ENCODE results near the gene IMPA2. TPM values are rescaled to one million over a fixed set of nuclear protein-coding genes. Genes with fewer than 3 reads are reported as not detected.

Gene IMPA2
- total and polyA plus RNA-seq, 10 of the 15 experiments (the other 5 are each of a cell fraction or from before 2014, with no cell fraction given), result 0.24 to 21.0 (median 11.4) TPM

DNA sequence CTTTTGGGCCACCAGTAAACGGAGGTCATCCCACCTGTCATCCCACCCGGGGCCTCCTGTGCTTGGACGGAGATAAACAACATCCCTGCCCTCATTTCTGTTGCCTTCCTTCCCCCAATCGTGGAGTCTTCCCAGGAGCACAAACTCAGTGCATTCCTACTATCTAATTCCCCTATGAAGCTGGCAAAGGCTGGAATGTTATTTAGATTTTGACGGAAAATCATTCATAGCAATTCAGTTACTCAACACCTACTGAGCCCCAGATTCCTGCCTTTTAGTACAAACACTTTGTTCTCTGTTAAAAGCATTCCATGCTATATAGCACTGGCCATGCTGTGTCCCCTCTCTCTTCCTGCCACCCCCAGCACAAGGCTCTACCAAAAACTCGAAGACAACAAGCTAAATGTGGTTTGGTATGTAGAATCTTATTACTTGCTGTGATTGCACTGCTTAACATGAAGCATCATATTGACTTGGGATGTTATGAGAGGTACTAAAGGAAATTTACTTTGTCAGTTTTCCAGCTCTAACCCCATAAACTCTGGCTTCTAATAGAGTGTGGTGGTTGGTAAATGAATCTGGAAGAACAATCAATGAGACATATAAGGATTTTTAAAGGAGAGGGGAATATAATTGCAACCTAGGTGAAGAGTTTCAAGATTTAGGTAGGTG is 32.3 kb upstream of the IMPA2 start:
- Histone ChIP-seq H3K4me3 (no peak overlapping the region), H3K27ac (ENCODE audit: control insufficient read depth, insufficient read depth) (no peak overlapping the region), H3K4me1 (ENCODE audit: control insufficient read depth, insufficient read depth, low read length) (no peaks in the 10 kb centered on the region), H3K36me3 (ENCODE audit: control insufficient read depth in 2 of 2, insufficient read depth in 2 of 2, low read length in 1 of 2) (no peaks in the 10 kb centered on the region), H3K9ac (ENCODE audit: control insufficient read depth, insufficient read depth, low read length) (no peak overlapping the region), H3K79me2 (ENCODE audit: control insufficient read depth, insufficient read depth, low read length) (no peaks in the 10 kb centered on the region), H3K4me2 (ENCODE audit: control insufficient read depth, insufficient read depth) (no peak overlapping the region), H3K27me3 (replicated peaks in 1 of 2; ENCODE audit: control insufficient read depth in 2 of 2, insufficient read depth in 2 of 2, low read length in 1 of 2) (no peaks in the 10 kb centered on the region), H2AFZ (ENCODE audit: control insufficient read depth, low read depth, low read length) (no peak overlapping the region), H3K9me3 (replicated peaks; ENCODE audit: control insufficient read depth, insufficient read depth, low read length) (no peaks in the 10 kb centered on the region), H4K20me1 (ENCODE audit: control insufficient read depth, insufficient read depth) (no peaks in the 10 kb centered on the region)
- SMC1A ChIA-PET (ENCODE audit: uncharacterized antibody, unreplicated experiment), result interaction anchor here (1.1 to 1.7 kb wide), 2 partner anchors 9 to 46 kb away, joined by 3 to 4 read pairs; no protein-coding TSS in a partner anchor
- FAIRE-seq, result peak; percentile 18
- WGBS (ENCODE audit: insufficient coverage, insufficient replicate concordance, low lambda C conversion rate, missing lambda C conversion rate), result 56% methylated on average over 6 of the region's 6 CpGs
- intact Hi-C loops (cut with micrococcal nuclease; ENCODE audit: unreplicated experiment) (no loop called here), in situ Hi-C loops (cut with MboI) (no loop called here)
- POLR2A ChIA-PET, result no interaction called here
- RAD21 ChIA-PET (ENCODE audit: unreplicated experiment), result no interaction called here
- no TSS peak for BruUV-seq (replicated peaks)
- ATAC-seq, result no peak
- no peak for DNase-seq (ENCODE audit: low read depth, low spot score)
- CTCF ChIA-PET, result interaction anchor here (1.6 to 4.5 kb wide), 3 partner anchors 11 to 294 kb away, joined by 3 to 21 read pairs (median 3); no protein-coding TSS in a partner anchor
- TF ChIP-seq WRNIP1 (IDR thresholded peaks at IDR 0.05; ENCODE audit: borderline replicate concordance, low read depth, low read length) (no peak), IRF5 (IDR thresholded peaks at IDR 0.05; ENCODE audit: borderline replicate concordance) (no peak), ZBTB40 (IDR thresholded peaks at IDR 0.05; ENCODE audit: borderline replicate concordance) (no peak), SP1 (IDR thresholded peaks at IDR 0.05; ENCODE audit: low read depth, low read length) (no peak), BMI1 (IDR thresholded peaks at IDR 0.05; ENCODE audit: borderline replicate concordance) (no peak), REST (IDR thresholded peaks at IDR 0.05; ENCODE audit: low read depth, low read length) (no peak), TCF7 (IDR thresholded peaks at IDR 0.05; ENCODE audit: borderline replicate concordance) (no peak), ZBED1 (IDR thresholded peaks at IDR 0.05; ENCODE audit: borderline replicate concordance) (no peak), CHD2 (IDR thresholded peaks at IDR 0.05; ENCODE audit: borderline replicate concordance, low read depth, low read length) (no peak)
- TF ChIP-seq, protein P1, sequence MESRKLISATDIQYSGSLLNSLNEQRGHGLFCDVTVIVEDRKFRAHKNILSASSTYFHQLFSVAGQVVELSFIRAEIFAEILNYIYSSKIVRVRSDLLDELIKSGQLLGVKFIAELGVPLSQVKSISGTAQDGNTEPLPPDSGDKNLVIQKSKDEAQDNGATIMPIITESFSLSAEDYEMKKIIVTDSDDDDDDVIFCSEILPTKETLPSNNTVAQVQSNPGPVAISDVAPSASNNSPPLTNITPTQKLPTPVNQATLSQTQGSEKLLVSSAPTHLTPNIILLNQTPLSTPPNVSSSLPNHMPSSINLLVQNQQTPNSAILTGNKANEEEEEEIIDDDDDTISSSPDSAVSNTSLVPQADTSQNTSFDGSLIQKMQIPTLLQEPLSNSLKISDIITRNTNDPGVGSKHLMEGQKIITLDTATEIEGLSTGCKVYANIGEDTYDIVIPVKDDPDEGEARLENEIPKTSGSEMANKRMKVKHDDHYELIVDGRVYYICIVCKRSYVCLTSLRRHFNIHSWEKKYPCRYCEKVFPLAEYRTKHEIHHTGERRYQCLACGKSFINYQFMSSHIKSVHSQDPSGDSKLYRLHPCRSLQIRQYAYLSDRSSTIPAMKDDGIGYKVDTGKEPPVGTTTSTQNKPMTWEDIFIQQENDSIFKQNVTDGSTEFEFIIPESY (IDR thresholded peaks at IDR 0.05), result no peak

Measured in GM12878 (cell line).